WTC11 (cell line): Measurements from ENCODE around the gene MRC2. TPM values are rescaled to one million over a fixed set of nuclear protein-coding genes. Genes with fewer than 3 reads are reported as not detected.
A peak's percentile ranks its signal among the peaks of the same experiment; 100 is the strongest.

ENCODE experiments used
- ATAC-seq: fragments of 200-7000 bp; cut with Tn5 transposase; 2 replicates; pipeline ENCODE4 v1.10.0; 2021; ENCODE audit warnings: mild to moderate bottlenecking, moderate library complexity
- CTCF ChIA-PET: fragments of 300-600 bp; sonication (Branson Sonifier 250); formaldehyde crosslinking; loops from one replicate; lab custom pipeline; 2021; ENCODE audit warnings: antibody characterized with exemption; lab: Charles Lee
- POLR2A ChIA-PET: fragments of 350-600 bp; sonication (Branson Sonifier 250); formaldehyde crosslinking; loops from one replicate; lab custom pipeline; 2021; ENCODE audit warnings: antibody characterized with exemption; lab: Charles Lee
- DNase-seq: peaks from one replicate; pipeline ENCODE4 v3.0.0; 2021; ENCODE audit warnings: low spot score
- H3K27ac Mint-ChIP-seq: 2 replicates; pipeline ENCODE4 v1.8.0; 2021; ENCODE audit warnings: mixed read lengths
- H3K27me3 Mint-ChIP-seq: 2 replicates; pipeline ENCODE4 v1.8.0; 2021; ENCODE audit warnings: low read depth, mild to moderate bottlenecking, moderate library complexity, mixed read lengths
- H3K36me3 Mint-ChIP-seq: 2 replicates; pipeline ENCODE4 v1.8.0; 2021; ENCODE audit warnings: mixed read lengths
- H3K4me1 Mint-ChIP-seq: 2 replicates; pipeline ENCODE4 v1.8.0; 2022; ENCODE audit warnings: mixed read lengths
- H3K4me3 Mint-ChIP-seq: 2 replicates; pipeline ENCODE4 v1.8.0; 2021; ENCODE audit warnings: mild to moderate bottlenecking, moderate library complexity, mixed read lengths
- H3K9me3 Mint-ChIP-seq: 2 replicates; pipeline ENCODE4 v1.8.0; 2021; ENCODE audit warnings: mixed read lengths
- CBFB ChIP-seq: sonication (generic); formaldehyde crosslinking; IDR thresholded peaks from 2 replicates; pipeline ENCODE4 v1.8.1; 2022; ENCODE audit warnings: mild to moderate bottlenecking, low read depth, missing genetic modification reagents
- FOXK1 ChIP-seq: sonication (generic); formaldehyde crosslinking; IDR thresholded peaks from 2 replicates; pipeline ENCODE4 v1.8.0; 2022; ENCODE audit warnings: mild to moderate bottlenecking, moderate library complexity, missing genetic modification reagents
- GABPB1 ChIP-seq: sonication (generic); formaldehyde crosslinking; IDR thresholded peaks from 2 replicates; pipeline ENCODE4 v1.8.1; 2023; ENCODE audit warnings: mild to moderate bottlenecking, missing genetic modification reagents
- NFYB ChIP-seq: sonication (generic); formaldehyde crosslinking; conservative IDR thresholded peaks from 2 replicates; pipeline ENCODE4 v1.8.0; 2022; ENCODE audit warnings: low read depth, missing genetic modification reagents
- SMAD3 ChIP-seq: sonication (generic); formaldehyde crosslinking; IDR thresholded peaks from 2 replicates; pipeline ENCODE4 v1.8.0; 2022; ENCODE audit warnings: missing genetic modification reagents, mild to moderate bottlenecking, borderline replicate concordance
- SMAD4 ChIP-seq: sonication (generic); formaldehyde crosslinking; IDR thresholded peaks from 2 replicates; pipeline ENCODE4 v1.8.0; 2022; ENCODE audit warnings: mild to moderate bottlenecking, missing genetic modification reagents
- TCF7 ChIP-seq: sonication (generic); formaldehyde crosslinking; IDR thresholded peaks from 2 replicates; pipeline ENCODE4 v1.8.0; 2022; ENCODE audit warnings: mild to moderate bottlenecking, low read depth, missing genetic modification reagents, moderate library complexity
- ZNF232 ChIP-seq: sonication (generic); formaldehyde crosslinking; IDR thresholded peaks from 2 replicates; pipeline ENCODE4 v1.8.0; 2022; ENCODE audit warnings: mild to moderate bottlenecking, missing genetic modification reagents
- ZNF317 ChIP-seq: sonication (generic); formaldehyde crosslinking; IDR thresholded peaks from 2 replicates; pipeline ENCODE4 v1.8.1; 2023; ENCODE audit warnings: low read depth, mild to moderate bottlenecking, moderate library complexity, missing genetic modification reagents, borderline replicate concordance
- ZNF396 ChIP-seq: fragments of 250-450 bp; sonication (Bioruptor Pico); IDR thresholded peaks from 2 replicates; pipeline ENCODE4 v1.8.0; 2021; ENCODE audit warnings: mild to moderate bottlenecking, moderate library complexity, borderline replicate concordance
- ZNF671 ChIP-seq: fragments of 250-450 bp; sonication (Bioruptor Pico); IDR thresholded peaks from 2 replicates; pipeline ENCODE4 v1.8.0; 2021; ENCODE audit warnings: mild to moderate bottlenecking
- total RNA-seq: library from RNA; stranded (reverse); gene quantifications from 3 replicates; pipeline ENCODE4 v1.2.3, GENCODE V29; 2021
- TF ChIP-seq, protein P1 (sequence below): fragments of 250-450 bp; sonication (Bioruptor Pico); IDR thresholded peaks from 2 replicates; pipeline ENCODE4 v1.9.0; 2021; ENCODE audit warnings: mild to moderate bottlenecking
- TF ChIP-seq, protein P2 (sequence below): sonication (generic); formaldehyde crosslinking; IDR thresholded peaks from 2 replicates; pipeline ENCODE4 v1.8.0; 2023; ENCODE audit warnings: missing genetic modification reagents, mild to moderate bottlenecking, borderline replicate concordance
- TF ChIP-seq, protein P3 (sequence below): sonication (generic); formaldehyde crosslinking; IDR thresholded peaks from 2 replicates; pipeline ENCODE4 v1.8.0; 2022; ENCODE audit warnings: missing genetic modification reagents
- TF ChIP-seq, protein P4 (sequence below): sonication (generic); formaldehyde crosslinking; IDR thresholded peaks from 2 replicates; pipeline ENCODE4 v1.8.1; 2022; ENCODE audit warnings: low read depth, mild to moderate bottlenecking, moderate library complexity, missing genetic modification reagents, borderline replicate concordance
- TF ChIP-seq, protein P5 (sequence below): fragments of 250-450 bp; sonication (Bioruptor Pico); IDR thresholded peaks from 2 replicates; pipeline ENCODE4 v2.1.2; 2022; ENCODE audit warnings: mild to moderate bottlenecking, moderate library complexity

Gene MRC2
- total RNA-seq, 1 experiment from 2014 or later = 35.3 TPM

DNA sequence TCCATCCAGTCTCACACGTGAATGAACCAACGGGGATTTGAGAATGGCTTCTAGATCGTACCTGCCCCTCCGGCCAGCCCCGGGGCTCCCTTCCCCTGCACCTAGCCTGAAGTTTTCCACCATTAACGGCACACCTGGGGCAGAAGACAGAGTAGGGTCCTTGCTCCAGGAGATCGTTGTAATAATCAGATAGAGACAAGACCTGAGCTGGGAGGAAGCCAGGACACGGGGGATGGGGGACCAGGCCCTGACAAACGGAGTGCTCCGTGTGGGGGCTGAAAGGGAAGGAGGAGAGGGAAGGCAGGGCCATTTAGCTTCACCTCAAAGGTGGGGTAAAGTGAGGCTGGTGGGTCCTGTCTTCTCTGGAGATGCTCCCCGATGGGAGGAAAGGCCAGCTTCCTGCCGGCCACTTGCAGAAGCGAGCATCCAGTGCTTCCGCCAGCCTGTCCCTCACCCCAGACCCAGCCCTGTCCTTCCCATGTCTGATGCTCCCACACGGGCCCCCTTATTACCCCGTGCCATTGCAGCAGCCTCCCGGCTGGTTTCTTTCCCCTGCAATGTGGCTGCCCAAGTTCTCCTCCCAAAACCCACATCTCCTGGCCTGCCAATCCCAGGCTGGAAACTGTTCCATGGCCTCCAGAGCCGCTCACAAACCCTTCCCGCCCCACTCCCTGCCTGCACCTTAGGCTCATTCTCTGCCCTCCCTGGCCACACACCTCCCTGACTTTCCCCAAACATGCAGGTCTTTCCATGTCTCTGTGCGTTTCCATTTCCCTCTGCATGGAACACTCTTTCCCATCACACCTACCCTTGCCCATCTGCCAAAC lies 79.3 kb downstream of the MRC2 start:
- CTCF ChIA-PET = interaction anchor here (0.9 to 1.8 kb wide), 4 partner anchors 14 to 262 kb away, joined by 3 to 7 read pairs (median 4); no protein-coding TSS in a partner anchor
- no peak for ATAC-seq

More for the DNA sequence above, 79.3 kb downstream of the MRC2 start:
- H3K9me3 Mint-ChIP-seq = peaks cover 23% of the 10 kb centered on the region
- no peak overlapping the region for H3K27ac Mint-ChIP-seq
- no peak for TF ChIP-seq NFYB (CRISPR knock-in tag)
- TF ChIP-seq TCF7 = no peak
- TF ChIP-seq ZNF671 (CRISPR knock-in tag) = no peak
- no peak for TF ChIP-seq SMAD4 (CRISPR knock-in tag)
- TF ChIP-seq ZNF396 (CRISPR knock-in tag) = no peak
- no peak for TF ChIP-seq CBFB (CRISPR knock-in tag)
- TF ChIP-seq, protein P1, sequence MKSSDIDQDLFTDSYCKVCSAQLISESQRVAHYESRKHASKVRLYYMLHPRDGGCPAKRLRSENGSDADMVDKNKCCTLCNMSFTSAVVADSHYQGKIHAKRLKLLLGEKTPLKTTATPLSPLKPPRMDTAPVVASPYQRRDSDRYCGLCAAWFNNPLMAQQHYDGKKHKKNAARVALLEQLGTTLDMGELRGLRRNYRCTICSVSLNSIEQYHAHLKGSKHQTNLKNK (CRISPR knock-in tag) = no peak
- no peak for TF ChIP-seq ZNF317 (CRISPR knock-in tag)
- TF ChIP-seq, protein P2, sequence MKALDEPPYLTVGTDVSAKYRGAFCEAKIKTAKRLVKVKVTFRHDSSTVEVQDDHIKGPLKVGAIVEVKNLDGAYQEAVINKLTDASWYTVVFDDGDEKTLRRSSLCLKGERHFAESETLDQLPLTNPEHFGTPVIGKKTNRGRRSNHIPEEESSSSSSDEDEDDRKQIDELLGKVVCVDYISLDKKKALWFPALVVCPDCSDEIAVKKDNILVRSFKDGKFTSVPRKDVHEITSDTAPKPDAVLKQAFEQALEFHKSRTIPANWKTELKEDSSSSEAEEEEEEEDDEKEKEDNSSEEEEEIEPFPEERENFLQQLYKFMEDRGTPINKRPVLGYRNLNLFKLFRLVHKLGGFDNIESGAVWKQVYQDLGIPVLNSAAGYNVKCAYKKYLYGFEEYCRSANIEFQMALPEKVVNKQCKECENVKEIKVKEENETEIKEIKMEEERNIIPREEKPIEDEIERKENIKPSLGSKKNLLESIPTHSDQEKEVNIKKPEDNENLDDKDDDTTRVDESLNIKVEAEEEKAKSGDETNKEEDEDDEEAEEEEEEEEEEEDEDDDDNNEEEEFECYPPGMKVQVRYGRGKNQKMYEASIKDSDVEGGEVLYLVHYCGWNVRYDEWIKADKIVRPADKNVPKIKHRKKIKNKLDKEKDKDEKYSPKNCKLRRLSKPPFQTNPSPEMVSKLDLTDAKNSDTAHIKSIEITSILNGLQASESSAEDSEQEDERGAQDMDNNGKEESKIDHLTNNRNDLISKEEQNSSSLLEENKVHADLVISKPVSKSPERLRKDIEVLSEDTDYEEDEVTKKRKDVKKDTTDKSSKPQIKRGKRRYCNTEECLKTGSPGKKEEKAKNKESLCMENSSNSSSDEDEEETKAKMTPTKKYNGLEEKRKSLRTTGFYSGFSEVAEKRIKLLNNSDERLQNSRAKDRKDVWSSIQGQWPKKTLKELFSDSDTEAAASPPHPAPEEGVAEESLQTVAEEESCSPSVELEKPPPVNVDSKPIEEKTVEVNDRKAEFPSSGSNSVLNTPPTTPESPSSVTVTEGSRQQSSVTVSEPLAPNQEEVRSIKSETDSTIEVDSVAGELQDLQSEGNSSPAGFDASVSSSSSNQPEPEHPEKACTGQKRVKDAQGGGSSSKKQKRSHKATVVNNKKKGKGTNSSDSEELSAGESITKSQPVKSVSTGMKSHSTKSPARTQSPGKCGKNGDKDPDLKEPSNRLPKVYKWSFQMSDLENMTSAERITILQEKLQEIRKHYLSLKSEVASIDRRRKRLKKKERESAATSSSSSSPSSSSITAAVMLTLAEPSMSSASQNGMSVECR = no peak
- no peak for TF ChIP-seq FOXK1 (CRISPR knock-in tag)
- TF ChIP-seq, protein P3, sequence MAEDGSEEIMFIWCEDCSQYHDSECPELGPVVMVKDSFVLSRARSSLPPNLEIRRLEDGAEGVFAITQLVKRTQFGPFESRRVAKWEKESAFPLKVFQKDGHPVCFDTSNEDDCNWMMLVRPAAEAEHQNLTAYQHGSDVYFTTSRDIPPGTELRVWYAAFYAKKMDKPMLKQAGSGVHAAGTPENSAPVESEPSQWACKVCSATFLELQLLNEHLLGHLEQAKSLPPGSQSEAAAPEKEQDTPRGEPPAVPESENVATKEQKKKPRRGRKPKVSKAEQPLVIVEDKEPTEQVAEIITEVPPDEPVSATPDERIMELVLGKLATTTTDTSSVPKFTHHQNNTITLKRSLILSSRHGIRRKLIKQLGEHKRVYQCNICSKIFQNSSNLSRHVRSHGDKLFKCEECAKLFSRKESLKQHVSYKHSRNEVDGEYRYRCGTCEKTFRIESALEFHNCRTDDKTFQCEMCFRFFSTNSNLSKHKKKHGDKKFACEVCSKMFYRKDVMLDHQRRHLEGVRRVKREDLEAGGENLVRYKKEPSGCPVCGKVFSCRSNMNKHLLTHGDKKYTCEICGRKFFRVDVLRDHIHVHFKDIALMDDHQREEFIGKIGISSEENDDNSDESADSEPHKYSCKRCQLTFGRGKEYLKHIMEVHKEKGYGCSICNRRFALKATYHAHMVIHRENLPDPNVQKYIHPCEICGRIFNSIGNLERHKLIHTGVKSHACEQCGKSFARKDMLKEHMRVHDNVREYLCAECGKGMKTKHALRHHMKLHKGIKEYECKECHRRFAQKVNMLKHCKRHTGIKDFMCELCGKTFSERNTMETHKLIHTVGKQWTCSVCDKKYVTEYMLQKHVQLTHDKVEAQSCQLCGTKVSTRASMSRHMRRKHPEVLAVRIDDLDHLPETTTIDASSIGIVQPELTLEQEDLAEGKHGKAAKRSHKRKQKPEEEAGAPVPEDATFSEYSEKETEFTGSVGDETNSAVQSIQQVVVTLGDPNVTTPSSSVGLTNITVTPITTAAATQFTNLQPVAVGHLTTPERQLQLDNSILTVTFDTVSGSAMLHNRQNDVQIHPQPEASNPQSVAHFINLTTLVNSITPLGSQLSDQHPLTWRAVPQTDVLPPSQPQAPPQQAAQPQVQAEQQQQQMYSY (CRISPR knock-in tag) = no peak
- TF ChIP-seq, protein P4, sequence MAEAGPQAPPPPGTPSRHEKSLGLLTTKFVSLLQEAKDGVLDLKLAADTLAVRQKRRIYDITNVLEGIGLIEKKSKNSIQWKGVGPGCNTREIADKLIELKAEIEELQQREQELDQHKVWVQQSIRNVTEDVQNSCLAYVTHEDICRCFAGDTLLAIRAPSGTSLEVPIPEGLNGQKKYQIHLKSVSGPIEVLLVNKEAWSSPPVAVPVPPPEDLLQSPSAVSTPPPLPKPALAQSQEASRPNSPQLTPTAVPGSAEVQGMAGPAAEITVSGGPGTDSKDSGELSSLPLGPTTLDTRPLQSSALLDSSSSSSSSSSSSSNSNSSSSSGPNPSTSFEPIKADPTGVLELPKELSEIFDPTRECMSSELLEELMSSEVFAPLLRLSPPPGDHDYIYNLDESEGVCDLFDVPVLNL = no peak
- no peak for TF ChIP-seq SMAD3 (CRISPR knock-in tag)
- no peak for TF ChIP-seq ZNF232
- TF ChIP-seq, protein P5, sequence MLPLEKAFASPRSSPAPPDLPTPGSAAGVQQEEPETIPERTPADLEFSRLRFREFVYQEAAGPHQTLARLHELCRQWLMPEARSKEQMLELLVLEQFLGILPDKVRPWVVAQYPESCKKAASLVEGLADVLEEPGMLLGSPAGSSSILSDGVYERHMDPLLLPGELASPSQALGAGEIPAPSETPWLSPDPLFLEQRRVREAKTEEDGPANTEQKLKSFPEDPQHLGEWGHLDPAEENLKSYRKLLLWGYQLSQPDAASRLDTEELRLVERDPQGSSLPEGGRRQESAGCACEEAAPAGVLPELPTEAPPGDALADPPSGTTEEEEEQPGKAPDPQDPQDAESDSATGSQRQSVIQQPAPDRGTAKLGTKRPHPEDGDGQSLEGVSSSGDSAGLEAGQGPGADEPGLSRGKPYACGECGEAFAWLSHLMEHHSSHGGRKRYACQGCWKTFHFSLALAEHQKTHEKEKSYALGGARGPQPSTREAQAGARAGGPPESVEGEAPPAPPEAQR (CRISPR knock-in tag) = no peak
- TF ChIP-seq GABPB1 (CRISPR knock-in tag) = no peak
- peaks cover 15% of the 10 kb centered on the region for H3K27me3 Mint-ChIP-seq
- DNase-seq = no peak
- H3K36me3 Mint-ChIP-seq = peaks cover 20% of the 10 kb centered on the region
- H3K4me1 Mint-ChIP-seq = peaks cover 37% of the 10 kb centered on the region
- H3K4me3 Mint-ChIP-seq = peak overlapping the region; percentile 80
- POLR2A ChIA-PET = interaction anchor here (0.6 kb wide), 1 partner anchor 24 kb away, joined by 10 read pairs; no protein-coding TSS in a partner anchor
